AG04450 (cell line): Measurements from ENCODE around the gene C5orf63. TPM values are rescaled to one million over a fixed set of nuclear protein-coding genes. Genes with fewer than 3 reads are reported as not detected.
"Not testable (repeated sequence)": the region's sequence is repeated elsewhere in the genome, so short reads cannot be mapped to it uniquely, and the experiment has no call there.

ENCODE experiments used
- CTCF ChIA-PET: fragments of 300-600, 350-600 bp; formaldehyde crosslinking; extraction: SDS; loops from one replicate; lab custom pipeline; 2022; ENCODE audit warnings: antibody characterized with exemption, inconsistent platforms; lab: Charles Lee
- POLR2A ChIA-PET: fragments of 350-600 bp; formaldehyde crosslinking; extraction: SDS; loops from one replicate; lab custom pipeline; 2021; ENCODE audit warnings: antibody characterized with exemption, inconsistent platforms; lab: Yijun Ruan, JAX
- DNase-seq: peaks from one replicate; pipeline ENCODE4 v3.0.0-alpha.2; 2011; ENCODE audit warnings: low read depth, low spot score
- H3K27ac ChIP-seq: one replicate; pipeline ENCODE4 v1.5.1; 2012; ENCODE audit warnings: low read depth, low read length, control low read depth
- H3K27me3 ChIP-seq: one replicate; pipeline ENCODE4 v1.6.0; 2012; ENCODE audit warnings: low read length; ENCODE audit not compliant: control insufficient read depth, insufficient read depth
- H3K4me3 ChIP-seq: 2 replicates; pipeline ENCODE4 v1.5.1; 2011; ENCODE audit warnings: mild to moderate bottlenecking, low read depth, low read length, control low read depth
- H3K9me3 ChIP-seq: 2 replicates; pipeline ENCODE4 v1.5.1; 2012; ENCODE audit warnings: low read length; ENCODE audit not compliant: control insufficient read depth, insufficient read depth
- polyA minus RNA-seq: library from RNA; depleted of rRNA, polyadenylated mRNA; stranded (reverse); fragments of >200 nt; gene quantifications from 2 replicates; pipeline ENCODE4 v1.2.3, GENCODE V29; 2011; rRNA and poly(A)+ RNA removed
- polyA plus RNA-seq: library from polyadenylated mRNA; depleted of rRNA; stranded (reverse); fragments of >200 nt; gene quantifications from 2 replicates; pipeline ENCODE4 v1.2.3, GENCODE V29; 2011; rRNA removed
- TF ChIP-seq, protein P1 (sequence below): IDR thresholded peaks from 2 replicates; pipeline ENCODE4 v1.5.1; 2011; ENCODE audit warnings: low read depth, low read length, control low read depth, inconsistent platforms

Gene C5orf63
- polyA plus RNA-seq = 2.9 and 3.2 TPM in 2 replicates
- 1.0 and 1.1 TPM in 2 replicates for polyA minus RNA-seq

GRCh38 chr5:127072861-127073846 is at the start of gene C5orf63:
C5orf63 (minus strand) TSS chr5:127073502; CDS start chr5:127058995, 14,507 bp downstream.
- no peak for DNase-seq
- peak within 1 kb of the TSS; percentile 65 for H3K4me3 ChIP-seq
- no peaks in the 10 kb centered on the region for H3K27me3 ChIP-seq
- ChIA-PET CTCF (interaction anchor here (0.6 to 1.5 kb wide), 8 partner anchors 15 to 419 kb away, joined by 3 to 7 read pairs (median 4); partner anchors contain the start of gene MARCHF3), POLR2A (interaction anchor here (0.7 kb wide), 1 partner anchor 15 kb away, joined by 7 read pairs; no protein-coding TSS in a partner anchor)
- TF ChIP-seq, protein P1, sequence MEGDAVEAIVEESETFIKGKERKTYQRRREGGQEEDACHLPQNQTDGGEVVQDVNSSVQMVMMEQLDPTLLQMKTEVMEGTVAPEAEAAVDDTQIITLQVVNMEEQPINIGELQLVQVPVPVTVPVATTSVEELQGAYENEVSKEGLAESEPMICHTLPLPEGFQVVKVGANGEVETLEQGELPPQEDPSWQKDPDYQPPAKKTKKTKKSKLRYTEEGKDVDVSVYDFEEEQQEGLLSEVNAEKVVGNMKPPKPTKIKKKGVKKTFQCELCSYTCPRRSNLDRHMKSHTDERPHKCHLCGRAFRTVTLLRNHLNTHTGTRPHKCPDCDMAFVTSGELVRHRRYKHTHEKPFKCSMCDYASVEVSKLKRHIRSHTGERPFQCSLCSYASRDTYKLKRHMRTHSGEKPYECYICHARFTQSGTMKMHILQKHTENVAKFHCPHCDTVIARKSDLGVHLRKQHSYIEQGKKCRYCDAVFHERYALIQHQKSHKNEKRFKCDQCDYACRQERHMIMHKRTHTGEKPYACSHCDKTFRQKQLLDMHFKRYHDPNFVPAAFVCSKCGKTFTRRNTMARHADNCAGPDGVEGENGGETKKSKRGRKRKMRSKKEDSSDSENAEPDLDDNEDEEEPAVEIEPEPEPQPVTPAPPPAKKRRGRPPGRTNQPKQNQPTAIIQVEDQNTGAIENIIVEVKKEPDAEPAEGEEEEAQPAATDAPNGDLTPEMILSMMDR = peak; percentile 18; the same call in 1 of the 2 replicates
- no peak within 1 kb of the TSS for H3K27ac ChIP-seq
- H3K9me3 ChIP-seq = no peaks in the 10 kb centered on the region; the same call in 1 of the 2 replicates

GRCh38 chr5:127112347-127112864 is 39.1 kb upstream of the C5orf63 start:
- no peak for DNase-seq

GRCh38 chr5:127111112-127111511 is 37.8 kb upstream of the C5orf63 start:
- DNase-seq = no peak
- H3K4me3 ChIP-seq = no peak overlapping the region
- ChIA-PET POLR2A (no interaction called here), CTCF (no interaction called here)
- TF ChIP-seq, protein P1 = no peak
- H3K9me3 ChIP-seq = peaks cover 4% of the 10 kb centered on the region
- H3K27ac ChIP-seq = no peak overlapping the region
- H3K27me3 ChIP-seq = peaks cover 2% of the 10 kb centered on the region

More at GRCh38 chr5:127112347-127112864, 39.1 kb upstream of the C5orf63 start:
- Histone ChIP-seq H3K9me3 (peaks cover 4% of the 10 kb centered on the region), H3K4me3 (no peak overlapping the region), H3K27me3 (peaks cover 2% of the 10 kb centered on the region), H3K27ac (no peak overlapping the region)
- CTCF ChIA-PET = no interaction called here
- TF ChIP-seq, protein P1 = no peak
- POLR2A ChIA-PET = no interaction called here

DNA sequence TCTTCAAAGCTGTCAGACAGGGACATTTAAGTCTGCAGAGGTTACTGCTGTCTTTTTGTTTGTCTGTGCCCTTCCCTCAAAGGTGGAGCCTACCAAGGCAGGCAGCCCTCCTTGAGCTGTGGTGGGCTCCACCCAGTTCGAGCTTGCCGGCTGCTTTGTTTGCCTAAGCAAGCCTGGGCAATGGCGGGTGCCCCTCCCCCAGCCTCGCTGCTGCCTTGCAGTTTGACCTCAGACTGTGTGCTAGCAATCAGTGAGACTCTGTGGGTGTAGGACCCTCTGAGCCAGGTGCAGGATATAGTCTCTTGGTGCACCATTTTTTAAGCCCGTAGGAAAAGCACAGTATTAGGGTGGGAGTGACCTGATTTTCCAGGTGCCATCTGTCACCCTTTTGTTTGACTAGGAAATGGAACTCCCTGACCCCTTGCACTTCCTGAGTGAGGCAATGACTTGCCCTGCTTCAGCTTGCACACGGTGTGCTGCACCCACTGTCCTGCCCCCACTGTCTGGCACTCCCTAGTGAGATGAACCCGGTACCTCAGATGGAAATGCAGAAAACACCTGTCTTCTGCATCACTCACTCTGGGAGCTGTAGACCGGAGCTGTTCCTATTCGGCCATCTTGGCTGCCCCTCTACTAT is 35.4 kb upstream of the C5orf63 start:
- H3K9me3 ChIP-seq, DNase-seq, H3K27me3 ChIP-seq, H3K4me3 ChIP-seq, CTCF ChIA-PET, POLR2A ChIA-PET, H3K27ac ChIP-seq: not testable (repeated sequence)

GRCh38 chr5:127101935-127102334 is 28.6 kb upstream of the C5orf63 start:
- TF ChIP-seq, protein P1 = no peak
- no peak for DNase-seq
- ChIA-PET CTCF (no interaction called here), POLR2A (no interaction called here)
- Histone ChIP-seq H3K27me3 (no peaks in the 10 kb centered on the region), H3K27ac (no peak overlapping the region), H3K4me3 (no peak overlapping the region), H3K9me3 (no peaks in the 10 kb centered on the region)
